HepG2 (cell line): ENCODE results near the gene AFF1. TPM values are rescaled to one million over a fixed set of nuclear protein-coding genes. Genes with fewer than 3 reads are reported as not detected.

Experiments
- ATF2 ChIP-seq: sonication (generic); formaldehyde crosslinking; IDR thresholded peaks from 2 replicates; pipeline ENCODE4 v1.4.0; 2020; ENCODE audit warnings: missing genetic modification reagents
- BRCA1 ChIP-seq: sonication (generic); formaldehyde crosslinking; IDR thresholded peaks from 2 replicates; pipeline ENCODE4 v1.4.0; 2020; ENCODE audit warnings: missing genetic modification reagents
- DNMT3B ChIP-seq: conservative IDR thresholded peaks from 2 replicates; pipeline ENCODE4 v1.6.1; 2016; ENCODE audit warnings: missing biosample characterization, control low read depth
- EHMT2 ChIP-seq: fragments of 200-600 bp; sonication (generic); IDR thresholded peaks from 2 replicates; pipeline ENCODE4 v1.7.0; 2017; ENCODE audit warnings: antibody characterized with exemption, low read depth, low read length, borderline replicate concordance
- ETV6 ChIP-seq: sonication (generic); formaldehyde crosslinking; conservative IDR thresholded peaks from 2 replicates; pipeline ENCODE4 v1.4.0; 2020; ENCODE audit warnings: missing genetic modification reagents
- IRX3 ChIP-seq: sonication (generic); formaldehyde crosslinking; IDR thresholded peaks from 2 replicates; pipeline ENCODE4 v1.8.1; 2023; ENCODE audit warnings: mild to moderate bottlenecking, low read depth, missing genetic modification reagents, borderline replicate concordance
- KLF12 ChIP-seq: sonication (generic); formaldehyde crosslinking; IDR thresholded peaks from 2 replicates; pipeline ENCODE4 v1.4.0; 2020; ENCODE audit warnings: missing genetic modification reagents, borderline replicate concordance
- KLF15 ChIP-seq: sonication (generic); formaldehyde crosslinking; IDR thresholded peaks from 2 replicates; pipeline ENCODE4 v1.8.1; 2023; ENCODE audit warnings: borderline replicate concordance, mild to moderate bottlenecking, inconsistent platforms, missing genetic modification reagents, mixed read lengths
- NCOA1 ChIP-seq: sonication (generic); formaldehyde crosslinking; IDR thresholded peaks from 2 replicates; pipeline ENCODE4 v1.9.0; 2021; ENCODE audit warnings: missing genetic modification reagents
- STAT5B ChIP-seq: sonication (generic); formaldehyde crosslinking; IDR thresholded peaks from 2 replicates; pipeline ENCODE4 v1.4.0; 2020; ENCODE audit warnings: missing genetic modification reagents
- ZBTB1 ChIP-seq: sonication (generic); formaldehyde crosslinking; IDR thresholded peaks from 2 replicates; pipeline ENCODE4 v1.4.0; 2020; ENCODE audit warnings: missing genetic modification reagents, borderline replicate concordance
- ZBTB46 ChIP-seq: sonication (generic); formaldehyde crosslinking; IDR thresholded peaks from 2 replicates; pipeline ENCODE4 v1.4.0; 2020; ENCODE audit warnings: mild to moderate bottlenecking, missing genetic modification reagents, borderline replicate concordance
- ZNF296 ChIP-seq: sonication (generic); formaldehyde crosslinking; conservative IDR thresholded peaks from 2 replicates; pipeline ENCODE4 v1.5.0; 2020; ENCODE audit warnings: mild to moderate bottlenecking, missing genetic modification reagents
- ZNF577 ChIP-seq: sonication (generic); formaldehyde crosslinking; IDR thresholded peaks from 2 replicates; pipeline ENCODE4 v1.4.0; 2020; ENCODE audit warnings: mild to moderate bottlenecking, low read depth, missing genetic modification reagents, borderline replicate concordance
- ZNF770 ChIP-seq: sonication (generic); formaldehyde crosslinking; IDR thresholded peaks from 2 replicates; pipeline ENCODE4 v1.5.0; 2020; ENCODE audit warnings: mild to moderate bottlenecking, missing genetic modification reagents
- ZNF780A ChIP-seq: sonication (generic); formaldehyde crosslinking; IDR thresholded peaks from 2 replicates; pipeline ENCODE4 v1.8.0; 2022; ENCODE audit warnings: mild to moderate bottlenecking, missing genetic modification reagents, moderate library complexity
- ZSCAN12 ChIP-seq: sonication (generic); formaldehyde crosslinking; IDR thresholded peaks from 2 replicates; pipeline ENCODE4 v1.9.0; 2021; ENCODE audit warnings: mild to moderate bottlenecking, missing genetic modification reagents
- polyA plus RNA-seq, 8 experiments: library from polyadenylated mRNA; depleted of rRNA in 3 of 8; stranded (reverse) in 7 of 8; unstranded in 1 of 8; fragments of >200 nt; fragmentation: Illumina TruSeq in 4 of 8; extraction: Trizol in 4 of 8; gene quantifications; 2 replicates each; pipeline versions ENCODE4 v1.2.1 to v1.2.3, GENCODE V29; 2011 to 2016; ENCODE audit warnings: low read depth in 4 of 8, missing spikeins in 1 of 8, mixed read lengths in 1 of 8; ENCODE audit not compliant: insufficient read depth in 1 of 8
- total RNA-seq, 5 experiments: library from RNA; depleted of rRNA; stranded (reverse); fragments of >200 nt; fragmentation: Illumina TruSeq; extraction: Trizol; gene quantifications; 2 replicates each; pipeline ENCODE4 v1.2.3, GENCODE V29; 2016; ENCODE audit warnings: low read depth in 1 of 5
- TF ChIP-seq, protein P1 (sequence below): sonication (generic); formaldehyde crosslinking; IDR thresholded peaks from 2 replicates; pipeline ENCODE4 v1.5.0; 2020; ENCODE audit warnings: missing genetic modification reagents
- TF ChIP-seq, protein P2 (sequence below): IDR thresholded peaks from 2 replicates; pipeline ENCODE4 v1.6.1; 2012; ENCODE audit warnings: low read length, improper control_type of control experiment

AFF1 gene
- total and polyA plus RNA-seq, 2 of the 13 experiments (the other 11 are each of a cell fraction or from before 2014, with no cell fraction given): 15.5 to 15.9 TPM

GRCh38 chr4:86891762-86892635 is 42.8 kb upstream of the AFF1 start, which contains the start of gene C4orf36 (continued):
- TF ChIP-seq, protein P1, sequence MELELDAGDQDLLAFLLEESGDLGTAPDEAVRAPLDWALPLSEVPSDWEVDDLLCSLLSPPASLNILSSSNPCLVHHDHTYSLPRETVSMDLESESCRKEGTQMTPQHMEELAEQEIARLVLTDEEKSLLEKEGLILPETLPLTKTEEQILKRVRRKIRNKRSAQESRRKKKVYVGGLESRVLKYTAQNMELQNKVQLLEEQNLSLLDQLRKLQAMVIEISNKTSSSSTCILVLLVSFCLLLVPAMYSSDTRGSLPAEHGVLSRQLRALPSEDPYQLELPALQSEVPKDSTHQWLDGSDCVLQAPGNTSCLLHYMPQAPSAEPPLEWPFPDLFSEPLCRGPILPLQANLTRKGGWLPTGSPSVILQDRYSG (CRISPR knock-in tag): no peak
- no peak; the same call in 1 of the 2 replicates for TF ChIP-seq IRX3 (CRISPR knock-in tag)
- TF ChIP-seq STAT5B (CRISPR knock-in tag): no peak
- TF ChIP-seq ZNF296: no peak
- TF ChIP-seq ZNF577: no peak
- TF ChIP-seq ZSCAN12 (CRISPR knock-in tag): no peak
- TF ChIP-seq NCOA1 (CRISPR knock-in tag): peak; percentile 56; the same call in 1 of the 2 replicates
- TF ChIP-seq KLF15 (CRISPR knock-in tag): no peak
- 0 out of 2 replicates have a peak, but pooled peaks have one; percentile 26 for TF ChIP-seq ZNF770
- TF ChIP-seq, protein P2, sequence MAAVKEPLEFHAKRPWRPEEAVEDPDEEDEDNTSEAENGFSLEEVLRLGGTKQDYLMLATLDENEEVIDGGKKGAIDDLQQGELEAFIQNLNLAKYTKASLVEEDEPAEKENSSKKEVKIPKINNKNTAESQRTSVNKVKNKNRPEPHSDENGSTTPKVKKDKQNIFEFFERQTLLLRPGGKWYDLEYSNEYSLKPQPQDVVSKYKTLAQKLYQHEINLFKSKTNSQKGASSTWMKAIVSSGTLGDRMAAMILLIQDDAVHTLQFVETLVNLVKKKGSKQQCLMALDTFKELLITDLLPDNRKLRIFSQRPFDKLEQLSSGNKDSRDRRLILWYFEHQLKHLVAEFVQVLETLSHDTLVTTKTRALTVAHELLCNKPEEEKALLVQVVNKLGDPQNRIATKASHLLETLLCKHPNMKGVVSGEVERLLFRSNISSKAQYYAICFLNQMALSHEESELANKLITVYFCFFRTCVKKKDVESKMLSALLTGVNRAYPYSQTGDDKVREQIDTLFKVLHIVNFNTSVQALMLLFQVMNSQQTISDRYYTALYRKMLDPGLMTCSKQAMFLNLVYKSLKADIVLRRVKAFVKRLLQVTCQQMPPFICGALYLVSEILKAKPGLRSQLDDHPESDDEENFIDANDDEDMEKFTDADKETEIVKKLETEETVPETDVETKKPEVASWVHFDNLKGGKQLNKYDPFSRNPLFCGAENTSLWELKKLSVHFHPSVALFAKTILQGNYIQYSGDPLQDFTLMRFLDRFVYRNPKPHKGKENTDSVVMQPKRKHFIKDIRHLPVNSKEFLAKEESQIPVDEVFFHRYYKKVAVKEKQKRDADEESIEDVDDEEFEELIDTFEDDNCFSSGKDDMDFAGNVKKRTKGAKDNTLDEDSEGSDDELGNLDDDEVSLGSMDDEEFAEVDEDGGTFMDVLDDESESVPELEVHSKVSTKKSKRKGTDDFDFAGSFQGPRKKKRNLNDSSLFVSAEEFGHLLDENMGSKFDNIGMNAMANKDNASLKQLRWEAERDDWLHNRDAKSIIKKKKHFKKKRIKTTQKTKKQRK: no peak
- TF ChIP-seq ZBTB1 (CRISPR knock-in tag): no peak
- peak; percentile 59; the same call in 1 of the 2 replicates for TF ChIP-seq ZNF780A (CRISPR knock-in tag)
- no peak for TF ChIP-seq ZBTB46 (CRISPR knock-in tag)
- no peak for TF ChIP-seq EHMT2
- TF ChIP-seq DNMT3B: no peak
- no peak for TF ChIP-seq KLF12 (CRISPR knock-in tag)
- no peak for TF ChIP-seq BRCA1 (CRISPR knock-in tag)
- no peak for TF ChIP-seq ETV6
- TF ChIP-seq ATF2 (CRISPR knock-in tag): no peak
